Natural killer cell (primary cell): ENCODE data around the gene LRRC10B. TPM values are rescaled to one million over a fixed set of nuclear protein-coding genes. Genes with fewer than 3 reads are reported as not detected.

ENCODE experiments used
- ATAC-seq, 3 donors: fragments of 150-1000 bp in 2 of 3; fragments of 200-7000 bp in 1 of 3; cut with Tn5 transposase; 1 replicate in 1 of 3; 2 replicates in 2 of 3; pipeline ENCODE4 v1.10.0; 2021; ENCODE audit warnings: mild to moderate bottlenecking in 2 of 3, moderate library complexity in 2 of 3
- DNase-seq, 2 donors: peaks; one replicate each; pipeline versions ENCODE4 v3.0.0 to v3.0.0-alpha.2; 2013 to 2021; ENCODE audit warnings: mixed read lengths in 1 of 2
- H3K27ac ChIP-seq: one replicate; pipeline ENCODE4 v1.5.1; 2013; ENCODE audit warnings: mild to moderate bottlenecking, low read length
- H3K27me3 ChIP-seq: one replicate; pipeline ENCODE4 v1.6.1; 2013; ENCODE audit warnings: low read length; ENCODE audit not compliant: control insufficient read depth, insufficient read depth
- H3K36me3 ChIP-seq: one replicate; pipeline ENCODE4 v1.6.1; 2013; ENCODE audit warnings: low read length; ENCODE audit not compliant: control insufficient read depth, insufficient read depth
- H3K4me1 ChIP-seq: one replicate; pipeline ENCODE4 v1.6.1; 2013; ENCODE audit warnings: low read length; ENCODE audit not compliant: control insufficient read depth, insufficient read depth
- H3K4me3 ChIP-seq: one replicate; pipeline ENCODE4 v1.5.1; 2013; ENCODE audit warnings: low read length
- H3K9me3 ChIP-seq: one replicate; pipeline ENCODE4 v1.6.1; 2013; ENCODE audit warnings: low read length; ENCODE audit not compliant: control insufficient read depth, insufficient read depth
- H3K27ac Mint-ChIP-seq, 2 donors: one replicate each; pipeline ENCODE4 v1.8.0; 2022; ENCODE audit warnings: mild to moderate bottlenecking in 2 of 2, mixed read lengths in 2 of 2, moderate library complexity in 1 of 2
- H3K27me3 Mint-ChIP-seq, 2 donors: one replicate each; pipeline ENCODE4 v1.8.0; 2022; ENCODE audit warnings: low read depth in 2 of 2, mixed read lengths in 2 of 2
- H3K36me3 Mint-ChIP-seq: one replicate; pipeline ENCODE4 v1.8.0; 2022; ENCODE audit warnings: mixed read lengths
- H3K4me1 Mint-ChIP-seq, 2 donors: one replicate each; pipeline ENCODE4 v1.8.0; 2022; ENCODE audit warnings: mixed read lengths in 2 of 2
- H3K4me3 Mint-ChIP-seq: one replicate; pipeline ENCODE4 v1.8.0; 2022; ENCODE audit warnings: mild to moderate bottlenecking, moderate library complexity, mixed read lengths
- H3K9me3 Mint-ChIP-seq, 2 donors: one replicate each; pipeline ENCODE4 v1.8.0; 2022; ENCODE audit warnings: mixed read lengths in 2 of 2
- CTCF ChIP-seq: fragments of 200-600 bp; IDR thresholded peaks from one replicate; pipeline ENCODE4 v1.8.0; 2022; ENCODE audit warnings: antibody characterized with exemption
- WGBS: methylation state at CpG from one replicate; pipeline ENCODE4 v1.1.7; 2013; ENCODE audit warnings: missing lambda C conversion rate; ENCODE audit not compliant: insufficient coverage; 5-methylcytosine and 5-hydroxymethylcytosine counted together
- intact Hi-C: fragments of 100-400 bp; cut with micrococcal nuclease; formaldehyde crosslinking; loops from one replicate; pipeline ENCODE4 v1.14.2; 2022
- total RNA-seq, 4 donors: library from RNA; stranded (reverse); fragments of 120-200 nt in 1 of 4; gene quantifications; one replicate each; pipeline versions ENCODE4 v1.2.3 to v1.2.4, GENCODE V29; 2013 to 2022

Gene LRRC10B
- total RNA-seq, 3 donors from 2014 or later (not counting 1 experiment from before 2014, with no cell fraction given): not detected

GRCh38 chr11:61526956-61527731 is 18.6 kb downstream of the LRRC10B start:
- no peak for TF ChIP-seq CTCF
- Mint-ChIP-seq H3K27me3 (peaks cover 11 to 19% of the 10 kb centered on the region in 2 donors), H3K9me3 (no peaks in the 10 kb centered on the region), H3K27ac (no peak overlapping the region), H3K4me1 (no peaks in the 10 kb centered on the region), H3K4me3 (no peak overlapping the region), H3K36me3 (no peaks in the 10 kb centered on the region)
- intact Hi-C loops: no loop called here
- Histone ChIP-seq H3K27ac (no peak overlapping the region), H3K9me3 (no peaks in the 10 kb centered on the region), H3K4me1 (no peaks in the 10 kb centered on the region), H3K27me3 (no peaks in the 10 kb centered on the region), H3K36me3 (no peaks in the 10 kb centered on the region), H3K4me3 (no peak overlapping the region)
- DNase-seq: no peak
- 73% methylated on average over 20 of the region's 20 CpGs for WGBS
- no peak for ATAC-seq

GRCh38 chr11:61528114-61528513 is 19.6 kb downstream of the LRRC10B start:
- Histone ChIP-seq H3K4me3 (no peak overlapping the region), H3K4me1 (no peaks in the 10 kb centered on the region), H3K9me3 (no peaks in the 10 kb centered on the region), H3K27ac (no peak overlapping the region), H3K36me3 (no peaks in the 10 kb centered on the region), H3K27me3 (no peaks in the 10 kb centered on the region)
- H3K36me3 Mint-ChIP-seq: no peaks in the 10 kb centered on the region
- no peak for TF ChIP-seq CTCF
- no peak overlapping the region for H3K27ac Mint-ChIP-seq
- DNase-seq (no peak), ATAC-seq (no peak)
- no peaks in the 10 kb centered on the region for H3K9me3 Mint-ChIP-seq
- no peak overlapping the region for H3K4me3 Mint-ChIP-seq
- peaks cover 11 to 19% of the 10 kb centered on the region in 2 donors for H3K27me3 Mint-ChIP-seq
- H3K4me1 Mint-ChIP-seq: no peaks in the 10 kb centered on the region
- 54% methylated on average over 14 of the region's 14 CpGs for WGBS
- intact Hi-C loops: no loop called here

GRCh38 chr11:61529537-61530225 is 21.1 kb downstream of the LRRC10B start:
- H3K9me3 ChIP-seq: no peaks in the 10 kb centered on the region
- Mint-ChIP-seq H3K27ac (no peak overlapping the region), H3K27me3 (peaks cover 12% of the 10 kb centered on the region in 2 donors), H3K4me1 (peaks cover 0 to under 1% of the 10 kb centered on the region in 2 donors), H3K36me3 (no peaks in the 10 kb centered on the region), H3K9me3 (no peaks in the 10 kb centered on the region), H3K4me3 (no peak overlapping the region)
- no peak overlapping the region for H3K27ac ChIP-seq
- no peaks in the 10 kb centered on the region for H3K4me1 ChIP-seq
- intact Hi-C loops: no loop called here
- ATAC-seq: no peak
- no peaks in the 10 kb centered on the region for H3K27me3 ChIP-seq
- WGBS: 87% methylated on average over 21 of the region's 21 CpGs
- no peak for TF ChIP-seq CTCF
- DNase-seq: no peak
- no peak overlapping the region for H3K4me3 ChIP-seq
- H3K36me3 ChIP-seq: no peaks in the 10 kb centered on the region
